Neuronal stem cell (in vitro differentiated cells): ENCODE measurements around the gene PRTFDC1.

Experiments used
- DNase-seq: peaks from one replicate; pipeline ENCODE4 v3.0.0-alpha.2; 2013; ENCODE audit warnings: low spot score
- H2AFZ ChIP-seq: one replicate; pipeline ENCODE4 v1.6.1; 2013; ENCODE audit warnings: mild to moderate bottlenecking, low read length, inconsistent platforms
- H2AK5ac ChIP-seq: 2 replicates; pipeline ENCODE4 v1.6.1; 2013; ENCODE audit warnings: low read depth, mild to moderate bottlenecking, inconsistent platforms, low read length, moderate library complexity, mixed read lengths
- H2BK120ac ChIP-seq: 2 replicates; pipeline ENCODE4 v1.6.1; 2013; ENCODE audit warnings: low read depth, mild to moderate bottlenecking, inconsistent platforms, low read length, moderate library complexity, mixed read lengths
- H2BK12ac ChIP-seq: one replicate; pipeline ENCODE4 v1.6.1; 2013; ENCODE audit warnings: low read length, inconsistent platforms
- H2BK15ac ChIP-seq: 2 replicates; pipeline ENCODE4 v1.6.1; 2013; ENCODE audit warnings: mild to moderate bottlenecking, low read length, inconsistent platforms, mixed read lengths
- H2BK5ac ChIP-seq: one replicate; pipeline ENCODE4 v1.6.1; 2013; ENCODE audit warnings: inconsistent platforms, mild to moderate bottlenecking, low read length, moderate library complexity
- H3K14ac ChIP-seq: one replicate; pipeline ENCODE4 v1.6.1; 2013; ENCODE audit warnings: low read length, inconsistent platforms
- H3K18ac ChIP-seq: 2 replicates; pipeline ENCODE4 v1.6.1; 2013; ENCODE audit warnings: low read length, inconsistent platforms
- H3K23ac ChIP-seq: 2 replicates; pipeline ENCODE4 v1.6.1; 2013; ENCODE audit warnings: low read depth, mild to moderate bottlenecking, mixed read lengths, low read length, inconsistent platforms; ENCODE audit not compliant: poor library complexity
- H3K27ac ChIP-seq: replicated peaks from 3 replicates; pipeline ENCODE4 v1.5.1; 2013; ENCODE audit warnings: low read length, inconsistent platforms
- H3K27me3 ChIP-seq, 3 experiments: 2 replicates each; pipeline ENCODE4 v1.6.1; 2013; ENCODE audit warnings: low read length in 3 of 3, mild to moderate bottlenecking in 2 of 3, inconsistent platforms in 1 of 3, low read depth in 1 of 3, mixed read lengths in 1 of 3, moderate library complexity in 1 of 3; ENCODE audit not compliant: control insufficient read depth in 3 of 3, insufficient read depth in 3 of 3
- H3K36me3 ChIP-seq, 2 donors: replicated peaks in 1 of 2; 2 replicates each; pipeline ENCODE4 v1.6.1; 2013; ENCODE audit warnings: low read length in 2 of 2; ENCODE audit not compliant: control insufficient read depth in 2 of 2, insufficient read depth in 2 of 2
- H3K4ac ChIP-seq: 2 replicates; pipeline ENCODE4 v1.6.1; 2013; ENCODE audit warnings: inconsistent platforms, mild to moderate bottlenecking, low read length, moderate library complexity
- H3K4me1 ChIP-seq, 2 donors: 1 replicate in 1 of 2; 2 replicates in 1 of 2; pipeline ENCODE4 v1.6.1; 2013; ENCODE audit warnings: low read length in 2 of 2, low read depth in 1 of 2; ENCODE audit not compliant: control insufficient read depth in 2 of 2, insufficient read depth in 1 of 2
- H3K4me2 ChIP-seq: one replicate; pipeline ENCODE4 v1.6.1; 2013; ENCODE audit warnings: mild to moderate bottlenecking, low read length, inconsistent platforms; ENCODE audit not compliant: insufficient read depth, poor library complexity, severe bottlenecking
- H3K4me3 ChIP-seq, 2 donors: 2 replicates each; pipeline ENCODE4 v1.5.1; 2013; ENCODE audit warnings: low read length in 2 of 2, mild to moderate bottlenecking in 2 of 2, inconsistent platforms in 1 of 2, moderate library complexity in 1 of 2
- H3K79me1 ChIP-seq: one replicate; pipeline ENCODE4 v1.6.1; 2013; ENCODE audit warnings: low read depth, mild to moderate bottlenecking, inconsistent platforms, low read length, moderate library complexity
- H3K9ac ChIP-seq: one replicate; pipeline ENCODE4 v1.6.1; 2013; ENCODE audit warnings: mild to moderate bottlenecking, low read depth, low read length, inconsistent platforms; ENCODE audit not compliant: poor library complexity
- H3K9me3 ChIP-seq, 2 donors: replicated peaks in 1 of 2; 2 replicates each; pipeline versions ENCODE3 to v1.6.1; 2013; ENCODE audit warnings: low read length in 2 of 2, mild to moderate bottlenecking in 2 of 2, inconsistent platforms in 1 of 2, low read depth in 1 of 2, mixed read lengths in 1 of 2, moderate library complexity in 1 of 2; ENCODE audit not compliant: control insufficient read depth in 2 of 2, insufficient read depth in 1 of 2
- H4K8ac ChIP-seq: one replicate; pipeline ENCODE4 v1.6.1; 2013; ENCODE audit warnings: low read depth, mild to moderate bottlenecking, inconsistent platforms, low read length, moderate library complexity
- H4K91ac ChIP-seq: one replicate; pipeline ENCODE4 v1.6.1; 2013; ENCODE audit warnings: low read length, low read depth, mild to moderate bottlenecking, inconsistent platforms; ENCODE audit not compliant: poor library complexity
- WGBS, 2 donors: extraction: QIAGEN DNeasy Blood & Tissue Kit; methylation state at CpG; one replicate each; pipeline ENCODE4 v1.1.7; 2013; ENCODE audit warnings: missing lambda C conversion rate in 2 of 2, mixed read lengths in 1 of 2; ENCODE audit not compliant: insufficient read length in 2 of 2, insufficient replicate concordance in 1 of 2; ENCODE audit errors: extremely low coverage in 2 of 2; 5-methylcytosine and 5-hydroxymethylcytosine counted together

PRTFDC1 gene

GRCh38 chr10:24961582-24961981, 9.2 kb upstream of the PRTFDC1 start:
- H2AK5ac ChIP-seq, result no peak overlapping the region
- H2BK15ac ChIP-seq, result no peak overlapping the region
- no peak overlapping the region for H4K8ac ChIP-seq
- no peak overlapping the region for H3K4me2 ChIP-seq
- H3K9me3 ChIP-seq, result no peaks in the 10 kb centered on the region
- no peak overlapping the region for H3K9ac ChIP-seq
- H3K4me1 ChIP-seq, result peaks cover 3 to 21% of the 10 kb centered on the region in 2 donors
- H2BK120ac ChIP-seq, result no peak overlapping the region
- H3K36me3 ChIP-seq, result no peaks in the 10 kb centered on the region
- no peak for DNase-seq
- H3K79me1 ChIP-seq, result no peaks in the 10 kb centered on the region
- H3K14ac ChIP-seq, result no peak overlapping the region
- no CpG with 5 or more reads among the region's 4 CpGs for WGBS, 2 donors
- no peak overlapping the region for H3K4ac ChIP-seq
- no peak overlapping the region for H4K91ac ChIP-seq
- no peak overlapping the region for H3K18ac ChIP-seq
- H2AFZ ChIP-seq, result no peak overlapping the region
- no peak overlapping the region for H2BK5ac ChIP-seq
- no peak overlapping the region for H3K23ac ChIP-seq
- no peak overlapping the region for H3K4me3 ChIP-seq
- H2BK12ac ChIP-seq, result no peak overlapping the region
- H3K27ac ChIP-seq, result no peak overlapping the region
- no peaks in the 10 kb centered on the region for H3K27me3 ChIP-seq

DNA sequence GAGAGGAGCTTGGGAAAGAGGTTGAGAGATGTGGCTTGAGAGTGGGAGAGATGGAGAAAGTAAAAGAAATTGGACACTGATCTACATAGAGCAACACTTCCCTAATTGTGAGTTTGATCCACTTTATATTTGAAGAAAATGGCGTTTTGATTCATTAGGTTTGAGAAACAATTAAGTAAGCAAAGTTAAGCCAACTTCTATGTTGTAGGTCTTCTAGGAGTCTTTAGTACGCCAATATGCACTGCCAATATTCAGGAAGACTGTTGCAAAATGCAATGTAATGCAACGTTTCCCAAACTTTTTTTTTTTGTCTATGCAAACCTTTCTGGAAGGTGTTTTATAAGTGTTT, 7.0 kb upstream of the PRTFDC1 start:
- Histone ChIP-seq H2BK12ac (no peak overlapping the region), H3K4ac (no peak overlapping the region), H3K23ac (no peak overlapping the region), H3K79me1 (no peaks in the 10 kb centered on the region), H2BK15ac (no peak overlapping the region), H3K9me3 (no peaks in the 10 kb centered on the region), H3K36me3 (no peaks in the 10 kb centered on the region), H2BK5ac (no peak overlapping the region), H3K27ac (no peak overlapping the region), H2BK120ac (no peak overlapping the region), H2AFZ (no peak overlapping the region), H4K8ac (no peak overlapping the region), H2AK5ac (no peak overlapping the region), H3K27me3 (no peaks in the 10 kb centered on the region), H4K91ac (no peak overlapping the region), H3K4me1 (peaks cover 3 to 21% of the 10 kb centered on the region in 2 donors), H3K14ac (no peak overlapping the region), H3K9ac (no peak overlapping the region), H3K18ac (no peak overlapping the region), H3K4me3 (no peak overlapping the region), H3K4me2 (no peak overlapping the region)
- no peak for DNase-seq
- WGBS, 2 donors, result no CpG with 5 or more reads among the region's 3 CpGs

GRCh38 chr10:24958721-24959381, 6.4 kb upstream of the PRTFDC1 start:
- Histone ChIP-seq H4K8ac (no peak overlapping the region), H3K9ac (no peak overlapping the region), H3K36me3 (no peaks in the 10 kb centered on the region), H3K4me1 (peaks cover 0 to 21% of the 10 kb centered on the region in 2 donors), H2BK5ac (no peak overlapping the region), H4K91ac (no peak overlapping the region), H3K27me3 (no peaks in the 10 kb centered on the region), H3K4me3 (no peak overlapping the region), H2AK5ac (no peak overlapping the region), H3K27ac (no peak overlapping the region), H3K79me1 (no peaks in the 10 kb centered on the region), H3K23ac (no peak overlapping the region), H3K4ac (no peak overlapping the region), H3K18ac (no peak overlapping the region), H2BK12ac (no peak overlapping the region), H2BK120ac (no peak overlapping the region), H2AFZ (peak overlapping the region; percentile 72), H3K4me2 (no peak overlapping the region), H3K14ac (no peak overlapping the region), H3K9me3 (no peaks in the 10 kb centered on the region), H2BK15ac (no peak overlapping the region)
- WGBS, 2 donors, result no CpG with 5 or more reads among the region's 5 CpGs
- DNase-seq, result no peak

DNA sequence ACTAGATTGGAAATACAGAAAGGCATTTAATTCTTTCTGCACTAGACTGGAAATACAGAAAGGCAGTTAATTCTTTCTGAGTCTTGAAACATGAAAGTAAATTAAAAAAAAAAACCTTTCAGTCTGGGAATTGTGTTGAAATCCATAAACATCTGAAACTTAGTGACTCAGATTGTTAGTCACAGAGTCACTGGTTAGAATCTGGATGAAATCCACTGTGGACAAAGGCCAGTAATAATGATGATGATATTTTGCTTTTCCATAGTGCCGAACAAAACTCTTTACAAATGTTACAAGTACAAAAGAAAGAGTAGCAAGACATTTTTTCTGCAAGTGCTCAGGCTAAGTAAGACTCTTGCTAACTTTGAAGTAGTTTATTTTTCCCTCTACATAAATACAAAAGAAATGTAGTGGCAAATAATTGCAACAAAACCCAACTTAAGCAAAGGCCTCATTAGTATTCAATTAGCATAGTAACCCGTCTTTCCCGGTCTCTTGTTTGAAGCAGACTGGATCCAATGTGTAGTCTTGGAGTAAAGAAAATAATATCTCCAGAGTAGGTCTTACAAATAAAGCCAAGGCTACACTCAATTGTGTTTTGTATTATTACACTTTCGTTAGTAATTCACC, 5.8 kb upstream of the PRTFDC1 start:
- no CpG with 5 or more reads among the region's 4 CpGs for WGBS, 2 donors
- H3K4ac ChIP-seq, result no peak overlapping the region
- H3K9me3 ChIP-seq, result no peaks in the 10 kb centered on the region
- H3K9ac ChIP-seq, result no peak overlapping the region
- no peak overlapping the region for H3K23ac ChIP-seq
- no peak overlapping the region for H4K8ac ChIP-seq
- H2AK5ac ChIP-seq, result no peak overlapping the region
- H2AFZ ChIP-seq, result peak overlapping the region; percentile 72
- H3K14ac ChIP-seq, result no peak overlapping the region
- H3K4me1 ChIP-seq, result peaks cover 3 to 26% of the 10 kb centered on the region in 2 donors
- H2BK5ac ChIP-seq, result no peak overlapping the region
- no peak overlapping the region for H2BK120ac ChIP-seq
- no peaks in the 10 kb centered on the region for H3K27me3 ChIP-seq
- H3K27ac ChIP-seq, result no peak overlapping the region
- no peaks in the 10 kb centered on the region for H3K79me1 ChIP-seq
- DNase-seq, result no peak
- H3K4me2 ChIP-seq, result no peak overlapping the region
- no peak overlapping the region for H3K4me3 ChIP-seq
- no peak overlapping the region for H3K18ac ChIP-seq
- no peak overlapping the region for H2BK12ac ChIP-seq
- H2BK15ac ChIP-seq, result no peak overlapping the region
- H4K91ac ChIP-seq, result no peak overlapping the region
- no peaks in the 10 kb centered on the region for H3K36me3 ChIP-seq
